HK-2 (cell line): Measurements from ENCODE around the gene PDLIM5.
"Not testable (repeated sequence)": the region's sequence is repeated elsewhere in the genome, so short reads cannot be mapped to it uniquely, and the experiment has no call there.

ENCODE experiments used
- DNase-seq: peaks from one replicate; pipeline ENCODE4 v3.0.0-alpha.2; 2018; ENCODE audit not compliant: unreplicated experiment

PDLIM5 gene

DNA sequence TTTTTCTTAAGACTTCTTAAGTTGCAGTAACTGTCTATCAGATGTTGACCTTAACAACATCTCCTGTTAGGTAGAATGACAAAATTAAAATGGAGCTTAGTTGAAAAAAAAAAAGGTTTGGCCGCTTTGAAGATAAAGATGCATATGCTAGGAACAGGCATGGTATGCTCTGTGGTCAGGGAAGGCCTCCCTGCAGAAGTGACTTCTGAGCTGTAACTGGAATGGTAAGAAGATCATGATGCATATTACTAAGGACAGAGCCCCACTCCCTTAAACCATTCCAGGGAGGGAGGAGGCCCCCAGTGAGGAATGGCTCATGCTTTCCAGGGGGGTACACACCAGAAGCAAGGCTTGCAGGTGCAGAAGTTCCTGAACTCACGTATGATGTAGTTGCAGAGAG, 43.7 kb downstream of the PDLIM5 start:
- DNase-seq, result no peak

DNA sequence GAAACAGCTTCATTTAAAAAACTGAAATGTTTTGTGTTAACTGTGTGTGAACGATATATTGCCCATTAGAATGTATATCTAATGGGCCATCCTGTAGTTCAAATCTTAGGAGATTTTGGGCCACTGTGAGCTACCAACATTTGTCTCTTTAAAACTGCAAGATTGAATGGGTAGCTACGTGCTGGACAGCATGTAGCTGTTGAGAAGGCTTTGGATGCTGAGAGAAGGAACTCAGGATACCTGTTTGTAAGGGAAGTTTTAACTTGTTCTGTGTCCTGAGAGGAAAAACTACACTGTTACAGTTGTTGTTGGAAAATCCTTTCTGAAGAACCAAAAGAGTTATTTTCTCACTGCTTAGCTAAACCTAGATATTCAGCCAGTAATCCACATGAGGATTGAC, 45.9 kb downstream of the PDLIM5 start:
- no peak for DNase-seq

DNA sequence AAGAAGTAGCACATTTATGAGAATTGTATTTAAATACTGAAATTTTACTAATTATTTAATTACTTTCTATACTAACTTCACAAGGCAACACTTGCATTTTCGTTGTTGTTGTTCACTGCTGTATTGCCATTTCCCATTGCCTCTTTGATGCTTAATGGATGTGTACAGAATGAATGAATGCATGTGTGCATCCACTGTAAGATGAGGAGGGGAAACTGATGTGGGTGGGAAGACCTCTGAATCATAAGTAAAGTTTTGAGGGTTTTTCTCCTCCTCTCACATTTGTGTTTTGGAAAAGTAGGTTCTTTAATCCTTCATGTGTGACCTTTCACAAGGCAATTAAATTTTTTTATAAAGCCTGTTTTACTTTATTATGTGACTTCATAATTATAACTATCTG, 46.8 kb downstream of the PDLIM5 start:
- no peak for DNase-seq

DNA sequence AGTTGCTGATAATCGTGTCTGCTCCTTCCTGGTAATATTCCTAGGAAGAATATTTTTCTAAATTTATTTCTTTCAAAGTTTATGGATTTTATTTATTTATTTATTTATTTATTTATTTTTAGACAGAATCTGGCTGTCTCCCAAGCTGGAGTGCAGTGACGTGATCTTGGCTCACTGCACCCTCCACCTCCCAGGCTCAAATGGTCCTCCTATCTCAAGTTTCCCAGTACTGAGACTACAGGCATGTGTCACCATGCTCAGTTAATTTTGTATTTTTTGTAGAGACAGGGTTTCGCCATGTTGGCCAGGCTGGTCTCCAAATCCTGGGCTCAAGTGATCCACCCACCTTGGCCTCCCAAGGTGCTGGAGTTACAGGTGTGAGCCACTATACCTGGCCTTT, 48.9 kb downstream of the PDLIM5 start:
- no peak for DNase-seq

DNA sequence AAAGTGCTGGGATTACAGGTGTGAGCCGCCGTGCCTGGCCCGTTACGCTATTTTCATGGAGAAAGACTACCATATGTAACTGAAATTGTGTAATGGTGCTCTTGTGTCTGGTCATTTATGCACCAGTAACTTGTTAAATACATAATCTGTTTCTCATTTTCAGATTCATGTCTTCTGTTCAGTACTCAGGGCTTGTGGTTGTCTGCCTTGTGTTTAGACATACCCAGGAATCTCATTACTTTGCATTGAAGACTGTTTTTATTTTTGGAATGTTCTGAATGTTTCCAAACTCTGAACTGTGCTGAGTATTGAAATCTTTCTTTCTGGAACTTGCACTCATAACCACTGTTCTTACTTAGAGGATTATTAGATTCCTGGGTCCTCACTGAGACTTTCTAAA, 52.8 kb downstream of the PDLIM5 start:
- no peak for DNase-seq

DNA sequence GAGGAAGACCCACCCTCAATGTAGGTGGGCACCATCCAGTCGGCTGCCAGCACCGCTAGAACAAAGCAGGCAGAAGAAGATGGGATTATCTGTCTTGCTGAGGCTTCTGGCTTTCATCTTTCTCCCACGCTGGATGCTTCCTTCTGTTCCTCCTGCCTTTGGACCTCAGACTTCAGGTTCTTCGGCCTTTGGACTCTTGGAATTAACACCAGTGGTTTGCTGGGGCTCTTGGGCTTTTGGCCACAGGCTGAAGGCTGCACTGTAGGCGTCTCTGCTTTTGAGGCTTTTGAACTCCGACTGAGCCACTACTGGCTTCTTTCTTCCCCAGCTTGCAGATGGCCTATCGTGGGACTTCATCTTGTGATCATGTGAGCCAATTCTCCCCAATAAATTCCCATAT, 55.1 kb downstream of the PDLIM5 start:
- no peak for DNase-seq

DNA sequence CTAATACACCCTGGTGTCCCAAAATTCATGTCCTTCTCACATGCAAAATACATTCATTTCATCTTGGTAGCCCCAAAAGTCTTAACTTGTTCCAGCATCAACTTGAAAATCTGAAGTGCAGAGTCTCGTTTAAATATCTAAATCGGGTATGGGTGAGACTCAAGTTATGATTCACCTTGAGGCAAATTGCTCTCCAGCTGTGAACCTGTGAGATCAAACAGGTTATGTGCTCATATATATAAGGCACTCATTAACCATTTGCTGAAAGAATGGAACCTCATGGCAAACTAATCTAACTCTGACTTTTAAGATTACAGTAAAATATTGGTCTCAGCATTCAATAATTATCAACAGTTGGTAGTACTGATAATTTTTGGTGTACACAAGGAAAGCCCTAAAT, 55.5 kb downstream of the PDLIM5 start:
- DNase-seq, result no peak

DNA sequence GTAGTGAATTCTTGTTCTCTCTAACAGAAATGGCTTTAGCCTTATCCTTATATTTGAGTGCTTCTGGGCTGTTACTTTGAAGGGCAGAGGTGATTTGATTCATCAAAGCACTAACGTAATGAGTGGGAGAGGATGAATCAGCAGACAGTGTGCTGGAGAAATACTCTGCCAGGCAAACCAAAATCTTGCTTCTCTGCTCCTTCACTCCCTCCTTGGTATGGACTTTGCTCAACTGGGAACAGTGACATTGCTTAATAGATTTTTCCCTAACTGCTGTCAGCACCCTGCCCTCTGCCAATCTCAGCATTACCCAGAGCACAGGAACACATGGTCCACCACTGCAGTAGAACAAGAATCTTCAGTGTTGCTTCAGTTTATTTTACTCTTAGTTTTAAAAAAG, 56.0 kb downstream of the PDLIM5 start:
- DNase-seq, result no peak

DNA sequence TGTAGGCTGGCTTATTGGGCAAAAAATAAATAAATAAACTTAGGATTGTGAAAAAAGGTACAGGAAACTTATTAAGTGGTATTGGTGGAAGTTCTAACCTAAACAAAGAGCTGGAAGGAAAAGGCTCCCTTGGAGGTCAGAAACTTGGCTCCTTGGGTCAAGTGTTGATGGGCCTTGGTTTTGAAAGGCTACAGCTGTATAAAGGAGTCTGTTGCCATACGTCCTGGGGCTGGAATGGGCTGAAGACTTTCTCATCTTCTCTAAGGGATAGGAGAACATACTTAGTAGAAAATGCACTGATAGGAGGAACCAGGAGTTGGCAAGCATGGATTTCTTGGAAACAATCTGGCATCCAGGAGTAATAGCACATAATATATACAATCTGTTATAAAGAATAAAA, 56.6 kb downstream of the PDLIM5 start:
- no peak for DNase-seq

DNA sequence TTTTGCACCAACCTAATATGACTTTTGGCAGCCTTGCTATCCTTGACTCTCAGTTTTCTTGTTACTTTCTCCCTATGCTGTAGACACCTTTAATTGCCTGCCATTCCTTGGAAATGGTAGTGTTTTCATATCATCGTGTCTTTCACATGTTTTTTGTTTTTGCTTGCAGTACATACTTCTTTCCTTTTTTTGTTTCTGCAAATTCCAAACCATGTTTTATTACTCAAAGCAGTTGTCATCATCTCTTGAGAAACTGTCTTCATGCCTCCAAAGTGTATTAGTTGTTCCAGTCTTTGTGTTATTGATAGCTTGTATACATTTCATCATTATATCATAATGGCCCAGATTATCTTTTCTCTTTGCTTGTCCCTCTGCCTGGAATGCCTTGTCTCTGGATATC, 57.1 kb downstream of the PDLIM5 start:
- DNase-seq, result no peak

DNA sequence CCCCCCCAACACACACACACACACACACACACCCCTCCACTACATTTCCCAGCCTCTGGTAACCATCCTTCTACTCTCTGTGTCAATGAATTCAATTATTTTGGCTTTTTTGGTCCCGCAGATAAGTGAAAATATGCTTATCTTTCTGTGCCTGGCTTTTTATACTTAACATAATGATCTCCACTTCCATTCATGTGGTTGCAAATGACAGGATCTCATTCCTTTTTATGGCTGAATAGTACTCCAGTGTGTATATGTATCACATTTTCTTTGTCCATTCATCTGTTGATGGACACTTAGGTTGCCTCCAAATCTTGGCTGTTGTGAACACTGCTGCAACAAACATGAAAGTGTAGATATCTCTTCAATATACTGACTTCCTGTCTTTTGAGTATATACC, 59.8 kb downstream of the PDLIM5 start:
- DNase-seq, result no peak

DNA sequence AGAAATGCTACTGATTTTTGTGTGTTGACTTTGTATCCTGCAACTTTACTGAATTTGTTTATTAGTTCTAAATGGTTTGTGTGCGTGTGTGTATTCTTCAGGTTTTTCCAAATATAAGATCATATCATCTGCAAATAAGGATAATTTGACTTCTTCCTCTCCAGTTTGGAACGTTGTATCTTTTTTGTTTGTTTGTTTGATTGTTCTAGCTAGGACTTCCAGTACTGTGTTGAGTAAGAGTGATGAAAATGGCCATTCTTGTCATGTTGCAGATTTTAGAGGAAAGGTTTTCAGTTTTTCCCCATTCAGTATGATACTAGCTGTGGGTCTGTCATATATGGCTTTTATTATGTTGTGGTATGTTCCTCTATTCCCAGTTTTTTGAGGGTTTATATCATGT, 61.8 kb downstream of the PDLIM5 start:
- not testable (repeated sequence) for DNase-seq

DNA sequence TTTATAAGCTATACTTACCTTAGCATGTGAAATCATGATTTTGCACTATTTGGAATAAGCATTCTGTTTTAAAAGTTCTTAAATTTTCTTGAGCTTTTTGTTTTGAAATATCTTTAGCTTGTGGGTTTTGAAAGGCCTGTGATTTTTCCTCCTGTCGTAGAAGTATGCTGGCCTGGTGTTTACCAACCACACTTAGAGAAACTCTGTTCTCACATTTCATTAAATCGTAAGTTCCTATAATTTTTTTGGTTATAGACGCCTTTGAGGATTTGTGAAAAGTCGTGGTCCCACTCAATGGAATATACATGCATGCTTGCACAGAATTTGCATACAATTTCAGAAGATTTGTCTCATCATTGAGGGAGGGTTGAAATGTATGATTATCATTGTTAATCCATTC, 63.6 kb downstream of the PDLIM5 start:
- DNase-seq, result no peak

DNA sequence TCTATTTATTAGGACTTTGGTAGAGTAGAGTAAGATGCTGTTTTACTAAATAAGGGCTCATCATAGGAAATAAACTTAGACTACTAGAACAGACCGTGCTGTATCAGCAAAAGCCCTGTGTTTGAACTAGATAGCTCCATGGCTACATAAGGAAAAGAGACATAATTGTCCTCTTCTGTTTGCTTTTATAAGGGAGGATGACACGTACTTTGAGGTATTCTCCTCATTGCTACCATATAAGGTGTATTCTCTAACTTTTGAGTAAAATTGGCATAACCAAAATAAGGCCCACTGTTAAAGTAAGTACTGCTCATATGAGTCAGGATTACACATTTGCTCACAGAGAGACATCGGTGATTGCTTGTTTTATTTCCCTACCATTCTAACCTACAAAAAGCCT, 64.3 kb downstream of the PDLIM5 start:
- no peak for DNase-seq

DNA sequence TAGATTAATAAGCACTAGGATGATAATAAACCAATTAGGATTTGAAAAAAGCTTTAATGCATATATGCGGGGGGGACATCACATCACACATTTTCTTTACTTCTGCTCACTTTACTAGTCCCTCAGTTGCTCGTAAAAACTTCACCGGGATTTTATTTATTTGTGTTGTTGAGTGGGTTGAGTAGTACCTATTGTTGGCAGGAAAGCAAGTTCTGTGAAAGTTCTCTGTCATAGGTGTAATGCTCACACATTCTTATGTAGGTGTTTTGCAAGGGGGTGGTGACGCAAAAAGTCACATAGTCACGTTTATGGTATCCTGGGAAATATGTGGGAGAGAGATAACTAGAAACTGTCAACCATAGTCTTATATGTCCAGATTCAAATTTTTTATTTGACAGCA, 65.3 kb downstream of the PDLIM5 start:
- DNase-seq, result no peak

DNA sequence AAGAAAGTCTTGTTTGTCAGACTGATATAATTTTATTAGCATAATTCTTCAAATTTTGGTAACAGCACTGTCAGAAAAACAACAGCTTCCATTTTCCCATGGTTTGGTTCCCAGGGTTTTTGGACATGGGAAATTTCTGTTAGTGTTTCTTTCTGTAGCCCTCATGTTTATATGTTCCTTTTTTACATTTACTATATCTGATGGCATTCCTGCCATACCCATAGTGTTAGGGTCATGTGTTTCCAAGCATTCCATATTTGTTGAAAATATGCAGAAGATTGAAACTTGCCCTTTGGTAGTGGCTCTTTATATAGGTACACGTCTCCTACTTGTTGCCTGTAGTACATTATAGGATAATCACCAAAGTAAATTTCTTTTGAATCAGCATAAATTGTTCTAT, 65.8 kb downstream of the PDLIM5 start:
- DNase-seq, result no peak

DNA sequence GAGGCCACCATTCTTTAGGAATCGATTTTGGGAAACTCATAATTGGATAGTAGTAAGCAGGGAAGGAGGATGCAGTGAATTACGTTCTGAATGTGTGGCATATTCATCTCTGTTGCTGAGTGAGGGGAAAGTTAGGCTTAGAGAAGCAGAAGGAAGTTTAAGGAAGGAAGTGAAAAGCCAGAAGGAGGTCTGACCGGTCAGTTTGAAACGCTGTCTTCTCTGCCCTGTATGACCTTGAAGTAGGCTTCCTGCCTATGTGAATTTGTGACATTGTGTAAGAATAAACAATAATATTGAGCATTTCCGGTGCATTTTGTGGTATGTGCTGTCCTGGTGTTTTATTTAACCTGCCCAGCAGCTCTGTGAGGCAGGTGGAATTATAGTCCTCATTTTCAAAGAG, 67.3 kb downstream of the PDLIM5 start:
- no peak for DNase-seq

DNA sequence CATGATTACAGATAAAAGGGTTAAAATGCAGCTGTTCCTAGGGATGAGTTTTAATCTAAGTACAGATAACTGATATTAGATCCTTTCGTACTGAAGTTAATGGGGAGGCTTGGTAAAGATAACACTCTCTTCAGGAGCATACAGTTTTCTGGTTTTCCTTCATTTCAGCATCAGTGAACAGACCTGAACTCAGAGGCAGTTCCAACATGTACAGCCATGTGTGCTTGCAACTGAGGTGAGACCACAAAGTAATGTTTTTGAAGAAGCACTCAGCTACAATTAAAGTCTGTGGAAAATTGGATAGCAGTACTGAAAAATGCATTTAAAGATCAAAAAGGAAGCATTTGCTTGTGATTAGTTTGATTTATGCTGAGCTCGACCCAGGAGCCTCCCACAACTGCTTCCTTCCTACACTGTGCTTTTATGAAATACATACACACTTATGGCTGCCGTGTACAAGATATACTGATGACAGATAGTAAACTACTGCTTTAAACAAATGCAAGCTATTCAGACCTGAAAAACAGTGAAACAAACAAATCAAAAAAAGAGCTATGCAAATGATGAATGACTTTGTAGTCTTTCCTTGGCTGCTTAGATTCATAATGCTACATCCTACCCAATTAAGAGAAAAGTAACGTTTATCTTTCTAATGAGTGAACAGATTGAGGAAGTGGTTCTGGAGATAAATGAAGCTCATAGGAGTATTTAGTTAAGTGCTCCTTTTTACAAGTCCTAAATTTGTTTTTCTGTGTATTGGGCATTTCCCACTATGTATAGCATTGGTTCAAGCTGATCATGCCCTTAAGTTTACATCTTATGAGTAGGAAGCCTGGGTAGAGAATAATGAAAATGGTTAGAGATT, 68.4 kb downstream of the PDLIM5 start:
- DNase-seq, result no peak

DNA sequence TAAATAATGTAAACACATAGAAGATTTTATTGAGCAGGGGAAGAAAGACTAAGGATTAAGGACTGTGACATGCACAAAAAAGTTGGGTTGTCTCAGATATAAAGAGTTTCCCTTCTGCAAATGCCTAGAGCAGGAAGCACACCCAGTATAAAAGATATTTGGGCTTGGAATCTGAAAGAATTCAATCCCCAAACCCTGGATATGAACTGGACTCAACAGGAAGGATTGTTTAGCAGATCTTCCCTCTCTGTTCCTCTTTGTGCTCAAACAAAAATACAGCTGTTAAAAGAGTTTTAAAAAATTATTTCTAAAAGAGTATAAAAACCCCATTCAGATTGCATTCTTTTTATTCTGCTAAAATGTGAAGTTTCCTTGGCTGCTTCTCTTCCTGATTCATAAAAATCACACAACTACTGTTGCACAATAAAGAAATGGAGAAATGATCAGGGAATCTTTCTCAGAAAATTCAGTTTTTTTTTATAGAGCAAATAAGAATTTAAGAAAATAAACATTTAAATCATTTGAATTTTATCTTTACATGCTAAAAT, 71.4 kb downstream of the PDLIM5 start:
- DNase-seq, result no peak

DNA sequence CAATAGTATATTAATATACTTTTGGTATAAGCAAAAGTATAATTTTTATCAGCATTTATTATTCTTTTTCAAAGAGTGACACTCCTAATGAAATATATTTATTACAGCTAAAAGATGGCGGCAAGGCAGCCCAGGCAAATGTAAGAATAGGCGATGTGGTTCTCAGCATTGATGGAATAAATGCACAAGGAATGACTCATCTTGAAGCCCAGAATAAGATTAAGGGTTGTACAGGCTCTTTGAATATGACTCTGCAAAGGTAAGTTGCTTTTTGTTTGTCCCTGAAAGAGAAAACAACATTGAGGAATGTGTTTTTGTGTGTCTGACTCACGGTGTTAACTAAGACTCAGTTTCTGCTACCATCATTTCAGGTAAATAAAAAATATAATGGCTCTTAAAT, 71.9 kb downstream of the PDLIM5 start:
- DNase-seq, result no peak

DNA sequence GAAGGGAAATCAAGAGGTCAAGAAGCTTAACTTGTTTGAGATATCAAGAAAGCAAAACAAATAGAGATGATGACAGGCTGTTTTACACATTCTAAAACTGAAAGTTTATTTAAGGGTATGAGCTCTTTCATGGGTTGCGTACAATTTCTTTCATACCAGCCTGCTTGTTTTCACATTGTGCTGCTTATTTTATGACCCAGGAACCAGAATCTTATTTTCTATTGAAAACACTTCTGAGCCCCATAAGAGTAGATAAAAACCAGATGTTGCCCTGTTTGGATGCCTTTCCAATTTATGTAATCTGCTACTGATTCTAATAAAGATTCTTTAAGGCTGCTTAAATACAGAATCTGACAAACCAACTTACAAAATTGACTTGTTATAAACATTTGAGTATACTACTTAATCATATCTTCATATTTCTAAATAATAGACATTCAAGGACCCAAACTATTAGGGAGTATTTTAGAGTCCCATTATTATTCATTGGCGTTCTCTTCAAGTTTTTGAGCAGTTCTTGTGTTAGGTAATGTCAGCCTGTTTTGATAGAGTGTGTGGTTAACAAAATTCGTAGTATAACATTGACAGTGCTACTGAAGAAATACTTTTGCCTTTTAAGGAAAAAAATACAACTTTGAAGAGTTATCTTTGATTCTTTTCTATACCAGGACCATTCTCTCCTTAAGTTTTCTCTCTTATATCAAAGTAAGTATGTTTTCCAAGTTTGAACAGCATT, 74.4 kb downstream of the PDLIM5 start:
- DNase-seq, result no peak

DNA sequence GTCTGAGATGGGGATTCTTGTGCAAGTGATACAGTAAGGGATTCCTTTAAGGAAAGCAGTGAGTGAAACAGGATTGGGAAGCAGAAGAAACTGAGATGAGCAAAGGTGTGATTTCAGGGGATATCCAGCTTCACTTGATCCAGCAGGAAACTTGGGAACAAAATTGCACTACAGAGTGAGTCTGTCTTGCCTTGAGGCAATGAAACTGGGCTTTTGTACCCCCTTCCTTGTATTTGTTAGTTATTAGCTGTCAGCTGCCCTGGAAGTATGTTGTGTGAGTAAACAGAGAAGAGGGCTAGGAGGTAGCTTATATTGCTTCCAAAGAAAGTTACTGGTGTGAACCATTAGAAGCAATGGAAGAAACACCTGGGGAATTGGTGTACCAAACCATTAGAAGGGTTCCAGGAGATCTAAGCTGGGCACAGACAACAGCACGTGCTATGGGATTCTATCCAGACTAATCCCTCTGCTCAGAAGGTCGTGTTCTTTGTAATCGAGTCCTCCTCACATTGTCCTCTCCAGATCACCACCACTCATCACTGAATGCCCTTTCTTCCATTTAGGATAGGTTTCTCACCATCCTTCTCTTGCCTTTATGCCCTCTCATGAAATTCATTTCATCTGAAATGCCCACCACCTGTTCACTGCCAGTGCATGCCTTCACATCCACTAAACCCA, 76.0 kb downstream of the PDLIM5 start:
- DNase-seq, result no peak
